Activated CD4-positive, alpha-beta memory T cell treated with anti-CD3 and anti-CD28 coated beads, Interleukin-2, amount 10 ng/mL, durations not matched to agents 7 days and 5 days (primary cell): ENCODE measurements around the gene THBD. TPM values are rescaled to one million over a fixed set of nuclear protein-coding genes. Genes with fewer than 3 reads are reported as not detected.
"Not testable (repeated sequence)": the region's sequence is repeated elsewhere in the genome, so short reads cannot be mapped to it uniquely, and the experiment has no call there.

Experiments used
- CTCF ChIA-PET: fragments of 350-600 bp; sonication (Branson Sonifier 250); formaldehyde crosslinking; loops from one replicate; lab custom pipeline; 2021; ENCODE audit warnings: antibody characterized with exemption, inconsistent platforms; lab: Charles Lee
- POLR2A ChIA-PET: fragments of 350-600 bp; sonication (Branson Sonifier 250); formaldehyde crosslinking; loops from one replicate; lab custom pipeline; 2021; ENCODE audit warnings: antibody characterized with exemption; lab: Charles Lee
- DNase-seq: peaks from one replicate; pipeline ENCODE4 v3.0.0-alpha.2; 2020
- H3K27ac Mint-ChIP-seq: one replicate; pipeline ENCODE4 v1.8.0; 2021; ENCODE audit warnings: mild to moderate bottlenecking, mixed read lengths
- H3K27me3 Mint-ChIP-seq: one replicate; pipeline ENCODE4 v1.8.0; 2021; ENCODE audit warnings: mixed read lengths
- H3K36me3 Mint-ChIP-seq: one replicate; pipeline ENCODE4 v1.8.0; 2021; ENCODE audit warnings: low read depth, mixed read lengths
- H3K4me1 Mint-ChIP-seq: one replicate; pipeline ENCODE4 v1.8.0; 2021; ENCODE audit warnings: mixed read lengths
- H3K4me3 Mint-ChIP-seq: one replicate; pipeline ENCODE4 v1.8.0; 2021; ENCODE audit warnings: mild to moderate bottlenecking, mixed read lengths
- H3K9me3 Mint-ChIP-seq: one replicate; pipeline ENCODE4 v1.8.0; 2021; ENCODE audit warnings: mixed read lengths
- total RNA-seq, 2 experiments: library from RNA; stranded (reverse); gene quantifications; one replicate each; pipeline ENCODE4 v1.2.3, GENCODE V29; 2021

The THBD gene
- total RNA-seq, 2 experiments from 2014 or later, result not detected

- CTCF ChIA-PET, result no interaction called here
Observed at GRCh38 chr20:23034721-23035671, 14.5 kb downstream of the THBD start, which contains the start of gene SSTR4. TSS of gene SSTR4 (plus strand) at chr20:23035312. CDS start at chr20:23035484, 172 bp downstream.

GRCh38 chr20:23033918-23034317 lies 15.6 kb downstream of the THBD start:
- no peak for DNase-seq
- Mint-ChIP-seq H3K36me3 (no peaks in the 10 kb centered on the region), H3K9me3 (no peaks in the 10 kb centered on the region), H3K27me3 (peaks cover 2% of the 10 kb centered on the region), H3K4me3 (no peak overlapping the region), H3K27ac (no peak overlapping the region), H3K4me1 (no peaks in the 10 kb centered on the region)
- CTCF ChIA-PET, result no interaction called here
- POLR2A ChIA-PET, result interaction anchor here (0.6 kb wide), 1 partner anchor 122 kb away, joined by 3 read pairs; no protein-coding TSS in a partner anchor

More at GRCh38 chr20:23034721-23035671, 14.5 kb downstream of the THBD start, which contains the start of gene SSTR4:
- Mint-ChIP-seq H3K4me1 (no peaks in the 10 kb centered on the region), H3K27me3 (peaks cover 2% of the 10 kb centered on the region), H3K9me3 (no peaks in the 10 kb centered on the region), H3K36me3 (no peaks in the 10 kb centered on the region), H3K27ac (no peak within 1 kb of the TSS), H3K4me3 (no peak within 1 kb of the TSS)
- DNase-seq, result no peak
- POLR2A ChIA-PET, result no interaction called here

- no peak for DNase-seq
- H3K36me3 Mint-ChIP-seq, result no peaks in the 10 kb centered on the region
- no peaks in the 10 kb centered on the region for H3K9me3 Mint-ChIP-seq
- POLR2A ChIA-PET, result no interaction called here
- no peak overlapping the region for H3K27ac Mint-ChIP-seq
- CTCF ChIA-PET, result no interaction called here
- no peaks in the 10 kb centered on the region for H3K4me1 Mint-ChIP-seq
- no peak overlapping the region for H3K4me3 Mint-ChIP-seq
- H3K27me3 Mint-ChIP-seq, result peaks cover 2% of the 10 kb centered on the region
Observed at GRCh38 chr20:23032750-23033078, 16.8 kb downstream of the THBD start.

- ChIA-PET POLR2A (no interaction called here), CTCF (no interaction called here)
- no peak for DNase-seq
- no peaks in the 10 kb centered on the region for H3K4me1 Mint-ChIP-seq
- H3K27ac Mint-ChIP-seq, result no peak overlapping the region
- no peak overlapping the region for H3K4me3 Mint-ChIP-seq
- H3K27me3 Mint-ChIP-seq, result peaks cover 2% of the 10 kb centered on the region
- H3K9me3 Mint-ChIP-seq, result no peaks in the 10 kb centered on the region
- no peaks in the 10 kb centered on the region for H3K36me3 Mint-ChIP-seq
Observed at GRCh38 chr20:23032056-23032749, 17.3 kb downstream of the THBD start.

GRCh38 chr20:23031346-23031745 lies 18.1 kb downstream of the THBD start:
- CTCF ChIA-PET, result no interaction called here
- no peak for DNase-seq
- Mint-ChIP-seq H3K9me3 (no peaks in the 10 kb centered on the region), H3K4me3 (no peak overlapping the region), H3K4me1 (no peaks in the 10 kb centered on the region), H3K36me3 (no peaks in the 10 kb centered on the region), H3K27me3 (peaks cover 2% of the 10 kb centered on the region), H3K27ac (no peak overlapping the region)
- POLR2A ChIA-PET, result no interaction called here

GRCh38 chr20:23029324-23029723 lies 20.1 kb downstream of the THBD start:
- no peak for DNase-seq
- Mint-ChIP-seq H3K9me3 (no peaks in the 10 kb centered on the region), H3K4me3 (no peak overlapping the region), H3K27ac (no peak overlapping the region), H3K27me3 (peaks cover 2% of the 10 kb centered on the region), H3K4me1 (no peaks in the 10 kb centered on the region), H3K36me3 (no peaks in the 10 kb centered on the region)
- ChIA-PET CTCF (no interaction called here), POLR2A (no interaction called here)

- Mint-ChIP-seq H3K27ac (no peak overlapping the region), H3K4me3 (no peak overlapping the region), H3K4me1 (no peaks in the 10 kb centered on the region), H3K27me3 (peaks cover 2% of the 10 kb centered on the region), H3K36me3 (no peaks in the 10 kb centered on the region), H3K9me3 (no peaks in the 10 kb centered on the region)
- no peak for DNase-seq
- POLR2A ChIA-PET, result no interaction called here
- CTCF ChIA-PET, result no interaction called here
Observed at GRCh38 chr20:23028392-23028791, 21.1 kb downstream of the THBD start.

GRCh38 chr20:23027721-23028120 lies 21.8 kb downstream of the THBD start:
- CTCF ChIA-PET, result no interaction called here
- DNase-seq, result no peak
- Mint-ChIP-seq H3K4me3 (no peak overlapping the region), H3K9me3 (no peaks in the 10 kb centered on the region), H3K4me1 (no peaks in the 10 kb centered on the region), H3K36me3 (no peaks in the 10 kb centered on the region), H3K27me3 (no peaks in the 10 kb centered on the region), H3K27ac (no peak overlapping the region)
- POLR2A ChIA-PET, result no interaction called here

GRCh38 chr20:23025503-23025902 lies 24.0 kb downstream of the THBD start:
- H3K36me3 Mint-ChIP-seq, H3K27ac Mint-ChIP-seq, H3K4me3 Mint-ChIP-seq, H3K27me3 Mint-ChIP-seq, DNase-seq, POLR2A ChIA-PET, CTCF ChIA-PET, H3K4me1 Mint-ChIP-seq, H3K9me3 Mint-ChIP-seq: not testable (repeated sequence)

- no peaks in the 10 kb centered on the region for H3K27me3 Mint-ChIP-seq
- POLR2A ChIA-PET, result no interaction called here
- H3K36me3 Mint-ChIP-seq, result no peaks in the 10 kb centered on the region
- no peaks in the 10 kb centered on the region for H3K4me1 Mint-ChIP-seq
- CTCF ChIA-PET, result no interaction called here
- no peak overlapping the region for H3K4me3 Mint-ChIP-seq
- no peak overlapping the region for H3K27ac Mint-ChIP-seq
- no peaks in the 10 kb centered on the region for H3K9me3 Mint-ChIP-seq
- DNase-seq, result no peak
Observed at GRCh38 chr20:23024701-23025100, 24.8 kb downstream of the THBD start.

- H3K36me3 Mint-ChIP-seq, result no peaks in the 10 kb centered on the region
- H3K27me3 Mint-ChIP-seq, result no peaks in the 10 kb centered on the region
- ChIA-PET CTCF (no interaction called here), POLR2A (no interaction called here)
- H3K4me3 Mint-ChIP-seq, result no peak overlapping the region
- no peaks in the 10 kb centered on the region for H3K9me3 Mint-ChIP-seq
- H3K27ac Mint-ChIP-seq, result no peak overlapping the region
- H3K4me1 Mint-ChIP-seq, result no peaks in the 10 kb centered on the region
- DNase-seq, result no peak
Observed at GRCh38 chr20:23023621-23024177, 25.8 kb downstream of the THBD start.

GRCh38 chr20:23022849-23023248 lies 26.6 kb downstream of the THBD start:
- CTCF ChIA-PET, result no interaction called here

GRCh38 chr20:23021951-23022350 lies 27.5 kb downstream of the THBD start:
- Mint-ChIP-seq H3K27me3 (no peaks in the 10 kb centered on the region), H3K9me3 (no peaks in the 10 kb centered on the region), H3K4me1 (no peaks in the 10 kb centered on the region), H3K27ac (no peak overlapping the region), H3K4me3 (no peak overlapping the region), H3K36me3 (no peaks in the 10 kb centered on the region)
- ChIA-PET CTCF (no interaction called here), POLR2A (no interaction called here)
- no peak for DNase-seq

More at GRCh38 chr20:23022849-23023248, 26.6 kb downstream of the THBD start:
- H3K4me3 Mint-ChIP-seq, result no peak overlapping the region
- no peaks in the 10 kb centered on the region for H3K4me1 Mint-ChIP-seq
- no peaks in the 10 kb centered on the region for H3K9me3 Mint-ChIP-seq
- H3K36me3 Mint-ChIP-seq, result no peaks in the 10 kb centered on the region
- POLR2A ChIA-PET, result no interaction called here
- H3K27me3 Mint-ChIP-seq, result no peaks in the 10 kb centered on the region
- no peak overlapping the region for H3K27ac Mint-ChIP-seq
- no peak for DNase-seq
